Calu3 (cell line): Measurements from ENCODE around the gene TMPRSS5. TPM values are rescaled to one million over a fixed set of nuclear protein-coding genes. Genes with fewer than 3 reads are reported as not detected.

Experiments
- BruUV-seq: library from RNA; stranded (reverse); fragments of 400-500 nt; replicated peaks from 2 replicates; lab custom pipeline; 2021; lab: Mats Ljungman, UMichigan
- CTCF ChIA-PET: fragments of 300-600 bp; sonication (Branson Sonifier 250); formaldehyde crosslinking; loops from one replicate; lab custom pipeline; 2022; ENCODE audit warnings: antibody characterized with exemption; lab: Charles Lee
- DNase-seq: peaks from one replicate; pipeline ENCODE4 v3.0.0; 2022
- H3K27ac Mint-ChIP-seq: one replicate; pipeline ENCODE4 v1.8.0; 2022; ENCODE audit warnings: mixed read lengths; ENCODE audit not compliant: unreplicated experiment
- H3K27me3 Mint-ChIP-seq: one replicate; pipeline ENCODE4 v1.8.0; 2022; ENCODE audit warnings: mixed read lengths; ENCODE audit not compliant: unreplicated experiment
- H3K36me3 Mint-ChIP-seq: one replicate; pipeline ENCODE4 v1.8.0; 2022; ENCODE audit warnings: mild to moderate bottlenecking, moderate library complexity, mixed read lengths; ENCODE audit not compliant: insufficient read depth, unreplicated experiment
- H3K4me1 Mint-ChIP-seq: one replicate; pipeline ENCODE4 v1.8.0; 2022; ENCODE audit warnings: mild to moderate bottlenecking, low read depth, mixed read lengths; ENCODE audit not compliant: unreplicated experiment
- H3K4me3 Mint-ChIP-seq: one replicate; pipeline ENCODE4 v1.8.0; 2022; ENCODE audit warnings: mild to moderate bottlenecking, low read depth, moderate library complexity, mixed read lengths; ENCODE audit not compliant: unreplicated experiment
- H3K9me3 Mint-ChIP-seq: one replicate; pipeline ENCODE4 v1.8.0; 2022; ENCODE audit warnings: low read depth, mixed read lengths; ENCODE audit not compliant: unreplicated experiment
- intact Hi-C: fragments of 100-400 bp; cut with micrococcal nuclease; formaldehyde crosslinking; loops from one replicate; pipeline ENCODE4 v1.10.0; 2022; ENCODE audit not compliant: unreplicated experiment
- total RNA-seq: library from RNA; stranded (reverse); gene quantifications from 2 replicates; pipeline ENCODE4 v1.2.3, GENCODE V29; 2022
- TF ChIP-seq, protein P1 (sequence below): fragments of 200-600 bp; IDR thresholded peaks from one replicate; pipeline ENCODE4 v1.8.0; 2022; ENCODE audit warnings: antibody characterized with exemption; ENCODE audit not compliant: unreplicated experiment

The TMPRSS5 gene
- total RNA-seq, 1 experiment from 2014 or later: 9.6 TPM

GRCh38 chr11:113730887-113731726, 25.0 kb upstream of the TMPRSS5 start:
- H3K27me3 Mint-ChIP-seq: no peaks in the 10 kb centered on the region
- TF ChIP-seq, protein P1, sequence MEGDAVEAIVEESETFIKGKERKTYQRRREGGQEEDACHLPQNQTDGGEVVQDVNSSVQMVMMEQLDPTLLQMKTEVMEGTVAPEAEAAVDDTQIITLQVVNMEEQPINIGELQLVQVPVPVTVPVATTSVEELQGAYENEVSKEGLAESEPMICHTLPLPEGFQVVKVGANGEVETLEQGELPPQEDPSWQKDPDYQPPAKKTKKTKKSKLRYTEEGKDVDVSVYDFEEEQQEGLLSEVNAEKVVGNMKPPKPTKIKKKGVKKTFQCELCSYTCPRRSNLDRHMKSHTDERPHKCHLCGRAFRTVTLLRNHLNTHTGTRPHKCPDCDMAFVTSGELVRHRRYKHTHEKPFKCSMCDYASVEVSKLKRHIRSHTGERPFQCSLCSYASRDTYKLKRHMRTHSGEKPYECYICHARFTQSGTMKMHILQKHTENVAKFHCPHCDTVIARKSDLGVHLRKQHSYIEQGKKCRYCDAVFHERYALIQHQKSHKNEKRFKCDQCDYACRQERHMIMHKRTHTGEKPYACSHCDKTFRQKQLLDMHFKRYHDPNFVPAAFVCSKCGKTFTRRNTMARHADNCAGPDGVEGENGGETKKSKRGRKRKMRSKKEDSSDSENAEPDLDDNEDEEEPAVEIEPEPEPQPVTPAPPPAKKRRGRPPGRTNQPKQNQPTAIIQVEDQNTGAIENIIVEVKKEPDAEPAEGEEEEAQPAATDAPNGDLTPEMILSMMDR: no peak
- intact Hi-C loops: loop anchor here (1.0 kb wide), 2 partner anchors 177 to 426 kb away; no protein-coding TSS in a partner anchor
- CTCF ChIA-PET: interaction anchor here (0.6 to 1.0 kb wide), 4 partner anchors 30 to 417 kb away, joined by 3 to 12 read pairs (median 4); partner anchors contain the start of gene TTC12
- H3K36me3 Mint-ChIP-seq: peaks cover 5% of the 10 kb centered on the region
- DNase-seq: peak; percentile 51
- BruUV-seq: no TSS peak
- H3K4me1 Mint-ChIP-seq: peaks cover 20% of the 10 kb centered on the region
- no peak overlapping the region for H3K4me3 Mint-ChIP-seq
- no peaks in the 10 kb centered on the region for H3K9me3 Mint-ChIP-seq
- H3K27ac Mint-ChIP-seq: no peak overlapping the region

DNA sequence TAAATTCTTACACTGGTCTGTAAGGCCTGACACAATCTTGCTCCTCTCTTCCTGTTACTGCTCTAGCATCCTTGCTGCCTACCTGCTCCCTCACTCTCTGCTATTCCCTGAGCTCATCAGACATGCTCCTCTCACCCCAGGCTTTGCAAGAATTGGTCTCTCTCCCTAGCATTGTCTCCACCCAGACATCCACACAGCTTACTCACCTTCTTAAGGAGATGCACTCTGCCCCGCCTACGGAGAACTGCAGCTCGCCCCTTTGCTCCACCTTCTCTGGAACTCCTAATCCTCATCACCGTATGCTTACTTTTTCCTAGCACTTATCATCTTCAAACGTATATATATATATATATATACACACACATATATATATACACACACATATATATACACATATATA, 23.3 kb upstream of the TMPRSS5 start:
- Mint-ChIP-seq H3K36me3 (peaks cover 5% of the 10 kb centered on the region), H3K4me3 (no peak overlapping the region), H3K4me1 (peaks cover 36% of the 10 kb centered on the region), H3K9me3 (no peaks in the 10 kb centered on the region), H3K27ac (no peak overlapping the region), H3K27me3 (no peaks in the 10 kb centered on the region)
- BruUV-seq: no TSS peak
- CTCF ChIA-PET: interaction anchor here (1.0 kb wide), 1 partner anchor 23 kb away, joined by 4 read pairs; the partner anchor contains the start of gene TMPRSS5
- DNase-seq: no peak
- TF ChIP-seq, protein P1: no peak
- intact Hi-C loops: loop anchor here (5.0 kb wide), 1 partner anchor 197 kb away; no protein-coding TSS in a partner anchor

DNA sequence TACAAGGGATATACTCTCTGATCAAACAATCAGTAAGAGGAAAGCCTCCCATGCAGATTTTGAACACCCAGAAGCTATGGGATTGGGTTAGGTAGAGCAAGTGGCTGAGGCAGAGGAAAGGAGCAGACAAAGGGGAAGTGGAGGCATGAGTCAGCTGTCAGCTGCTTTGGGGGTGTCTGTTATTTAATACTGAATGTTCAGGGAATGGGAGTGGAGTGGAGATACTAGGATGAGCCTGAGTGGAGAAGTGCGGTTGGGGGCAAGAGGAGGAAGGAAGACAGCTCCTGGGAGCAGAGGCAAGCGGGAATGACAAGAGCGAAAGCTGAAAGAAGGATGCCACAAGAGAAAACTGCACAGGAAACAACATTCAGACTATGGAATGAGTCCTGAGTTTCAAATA, 22.7 kb upstream of the TMPRSS5 start:
- no peak for DNase-seq
- BruUV-seq: no TSS peak
- CTCF ChIA-PET: no interaction called here
- H3K36me3 Mint-ChIP-seq: peaks cover 5% of the 10 kb centered on the region
- intact Hi-C loops: loop anchor here (5.0 kb wide), 1 partner anchor 197 kb away; no protein-coding TSS in a partner anchor
- H3K27ac Mint-ChIP-seq: no peak overlapping the region
- H3K9me3 Mint-ChIP-seq: no peaks in the 10 kb centered on the region
- TF ChIP-seq, protein P1: no peak
- H3K4me1 Mint-ChIP-seq: peaks cover 36% of the 10 kb centered on the region
- H3K27me3 Mint-ChIP-seq: no peaks in the 10 kb centered on the region
- H3K4me3 Mint-ChIP-seq: no peak overlapping the region

DNA sequence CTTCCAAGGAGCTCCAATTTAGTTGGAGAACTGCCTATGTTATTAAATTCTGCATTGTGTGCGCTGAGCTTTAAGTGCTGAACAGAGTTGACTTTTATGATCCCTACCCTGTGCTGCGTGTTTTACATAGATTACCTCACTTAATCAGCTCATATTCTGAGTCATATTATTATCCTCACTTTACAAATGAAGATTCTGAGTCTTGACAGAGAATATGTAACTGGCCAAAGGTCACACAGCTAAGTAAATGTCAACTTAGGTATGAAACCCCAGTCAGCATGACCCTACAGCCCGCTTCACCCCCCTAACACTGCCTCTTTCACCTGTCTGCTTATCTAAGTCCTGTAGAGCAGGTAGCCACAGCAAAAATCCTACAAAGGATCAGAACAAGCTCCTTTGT, 19.8 kb upstream of the TMPRSS5 start:
- BruUV-seq: no TSS peak
- Mint-ChIP-seq H3K4me1 (peaks cover 36% of the 10 kb centered on the region), H3K4me3 (no peak overlapping the region), H3K36me3 (peaks cover 5% of the 10 kb centered on the region), H3K27ac (peak overlapping the region; percentile 88), H3K9me3 (no peaks in the 10 kb centered on the region), H3K27me3 (no peaks in the 10 kb centered on the region)
- CTCF ChIA-PET: interaction anchor here (0.7 to 1.4 kb wide), 2 partner anchors 36 to 185 kb away, joined by 3 to 7 read pairs; no protein-coding TSS in a partner anchor
- intact Hi-C loops: loop anchor here (2.0 to 5.0 kb wide), 2 partner anchors 61 to 194 kb away; no protein-coding TSS in a partner anchor
- DNase-seq: no peak
- TF ChIP-seq, protein P1: no peak
